NCI-H226 (cell line): ENCODE data around the gene RGS3.
"Not testable (repeated sequence)": the region's sequence is repeated elsewhere in the genome, so short reads cannot be mapped to it uniquely, and the experiment has no call there.

ENCODE experiments used
- DNase-seq: peaks from one replicate; pipeline ENCODE4 v3.0.0-alpha.2; 2015

Gene RGS3

DNA sequence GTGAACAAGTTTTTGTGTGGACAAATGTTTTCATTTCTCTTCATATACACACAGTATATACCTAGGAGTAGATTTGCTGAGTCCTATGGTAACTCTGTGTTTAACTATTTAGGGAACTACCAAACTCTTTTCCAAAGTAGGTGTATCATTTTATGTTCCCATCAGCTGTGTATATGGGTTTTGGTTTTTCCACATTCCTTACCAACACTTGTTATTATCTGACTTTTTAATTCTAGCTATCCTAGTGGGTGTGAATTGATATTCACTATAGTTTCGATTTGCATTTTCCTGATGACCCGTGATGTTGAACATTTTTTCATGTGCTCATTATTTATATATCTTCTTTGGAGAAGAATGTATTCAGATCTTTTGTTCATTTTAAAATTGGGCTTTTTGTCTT lies 3.7 kb downstream of the RGS3 start:
- DNase-seq = no peak

DNA sequence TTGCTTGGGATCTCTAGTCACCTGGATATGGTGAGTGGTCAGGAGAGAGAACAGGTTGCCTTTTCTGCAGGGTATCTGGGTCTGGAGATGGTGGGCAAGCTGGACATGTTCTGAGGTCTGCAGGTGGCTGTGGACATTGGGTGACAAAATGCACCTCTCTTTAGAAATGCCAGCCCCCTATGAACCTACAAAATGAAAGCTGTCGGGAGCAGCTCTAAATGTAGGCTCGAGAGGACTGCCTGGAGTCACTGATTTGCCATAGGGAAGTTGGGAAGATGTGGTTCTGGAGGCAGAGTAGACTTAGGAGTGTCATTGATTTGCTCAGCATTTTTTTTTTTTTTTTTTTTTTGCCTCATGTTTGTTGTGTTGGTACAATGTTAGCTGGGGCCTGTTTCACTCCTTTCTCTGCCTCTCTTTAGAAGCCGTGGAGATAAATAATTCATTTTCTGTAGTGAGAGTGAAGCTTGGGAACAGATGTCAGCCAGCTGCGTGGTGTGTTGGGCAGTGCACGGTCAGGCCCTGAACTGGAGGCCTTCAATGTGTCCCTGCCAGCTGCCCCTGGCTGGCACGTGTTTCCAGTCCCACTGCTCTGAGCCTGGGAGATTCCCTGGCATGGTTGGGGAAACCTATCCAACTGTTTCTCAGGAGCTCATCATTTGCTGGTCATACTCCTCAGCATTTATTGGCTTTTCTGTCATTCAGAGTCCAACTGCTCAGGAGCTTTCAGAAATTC lies 5.4 kb downstream of the RGS3 start:
- DNase-seq = no peak

DNA sequence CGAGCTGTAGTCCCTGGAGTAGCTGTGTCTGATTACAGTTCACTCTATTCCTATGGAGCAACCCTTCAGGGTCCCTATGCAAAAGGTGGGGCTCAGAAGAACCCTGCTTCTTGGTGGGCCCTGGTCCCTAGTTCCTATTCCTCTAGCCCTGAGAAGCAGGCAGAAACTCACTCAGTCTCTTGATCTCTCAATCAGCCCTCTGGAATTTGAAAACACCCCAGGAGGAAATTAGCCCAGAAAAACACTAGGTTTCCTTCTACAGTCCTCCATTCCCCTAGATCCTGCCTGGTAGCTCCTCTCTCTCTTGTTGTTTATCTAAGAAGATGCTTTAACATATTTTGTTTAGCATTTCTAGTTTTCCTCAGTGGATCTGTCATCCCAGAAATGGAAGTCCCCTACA lies 7.6 kb downstream of the RGS3 start:
- no peak for DNase-seq

DNA sequence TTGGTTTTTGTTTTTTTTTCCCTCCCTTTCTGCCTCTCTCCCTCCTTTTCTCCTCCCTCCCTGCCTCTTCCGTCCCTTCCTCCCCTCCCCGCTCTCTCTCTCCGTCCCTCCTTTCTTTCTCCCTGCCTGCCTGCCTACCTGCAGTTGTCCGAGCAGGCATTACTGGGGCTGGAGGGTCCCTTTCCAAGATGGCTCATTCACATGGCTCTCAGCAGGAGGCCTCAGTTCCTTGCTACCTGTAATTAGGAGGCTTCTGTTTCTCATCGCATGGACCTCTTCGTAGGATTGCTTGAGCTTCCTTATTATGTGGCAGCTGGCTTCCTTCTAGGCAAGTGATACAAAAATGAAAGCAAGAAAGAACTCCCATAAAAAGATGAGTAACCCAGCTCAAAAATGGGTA lies 8.0 kb downstream of the RGS3 start:
- DNase-seq = no peak

DNA sequence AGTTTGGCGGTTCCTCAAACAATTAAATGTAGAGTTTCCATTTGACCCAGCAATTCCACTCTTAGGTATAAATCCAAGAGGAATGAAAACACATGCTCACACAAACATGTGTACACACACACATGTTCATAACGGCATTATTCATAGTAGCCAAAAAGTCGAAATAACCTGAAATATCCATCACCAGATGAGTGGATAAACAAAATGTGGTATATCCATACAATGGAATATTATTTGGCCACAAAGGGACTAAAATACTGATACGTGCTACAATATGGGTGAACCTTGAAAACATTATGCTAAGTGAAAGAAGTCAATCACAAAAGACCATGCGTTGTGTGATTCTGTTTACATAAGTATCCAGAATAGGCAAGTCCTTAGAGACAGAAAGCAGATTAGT lies 8.7 kb downstream of the RGS3 start:
- no peak for DNase-seq

DNA sequence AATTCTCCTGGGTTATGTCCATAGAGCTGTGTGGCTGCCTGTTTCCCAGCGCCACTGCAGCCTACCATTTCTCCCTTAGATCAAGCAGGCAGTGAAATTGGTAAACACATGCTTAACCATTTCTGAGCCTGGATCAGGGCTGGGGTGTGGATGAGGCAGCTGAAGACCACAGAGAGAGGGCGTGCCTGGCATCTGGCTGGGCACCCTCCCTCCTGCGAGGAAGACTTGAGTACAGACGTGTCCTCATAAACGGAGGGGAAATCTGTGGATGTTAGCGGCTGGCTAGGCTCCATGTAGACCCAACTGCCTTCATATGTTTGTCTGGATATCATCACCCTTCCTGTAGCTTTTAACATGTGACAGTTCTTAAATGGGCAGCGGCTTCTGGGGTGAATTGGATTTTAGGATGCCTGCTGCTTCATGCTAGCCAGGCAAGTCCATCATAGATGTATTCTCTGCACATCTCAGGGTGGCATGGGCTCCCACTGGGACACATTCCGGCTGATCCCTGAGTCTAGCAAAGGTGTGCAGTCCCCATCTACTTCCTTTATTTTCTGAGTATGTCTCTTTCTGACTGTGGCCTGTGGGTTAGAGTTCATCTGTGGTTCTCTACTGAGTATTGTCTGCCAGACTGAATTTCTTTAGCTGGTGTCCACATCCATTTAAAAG lies 11.0 kb downstream of the RGS3 start:
- no peak for DNase-seq

DNA sequence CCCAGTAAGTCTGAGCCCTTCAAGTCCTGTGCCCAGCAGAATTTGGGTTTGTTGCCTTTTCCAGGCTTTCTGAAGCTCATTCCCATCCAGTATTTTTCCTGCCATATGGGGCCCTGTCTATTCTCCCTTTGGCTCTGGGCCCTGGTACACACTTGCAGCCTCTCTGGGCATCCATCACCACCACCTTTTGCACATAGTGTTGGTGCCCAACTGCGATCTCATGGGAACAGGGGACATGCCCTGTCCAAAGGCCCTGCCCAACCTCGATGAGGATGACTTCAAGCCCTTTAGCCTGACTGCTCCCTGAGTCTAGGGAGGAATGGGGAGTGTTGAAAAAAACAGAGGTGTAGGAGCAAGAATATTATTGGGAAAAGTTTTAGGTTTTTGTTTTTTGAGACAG lies 11.5 kb downstream of the RGS3 start:
- DNase-seq = no peak

DNA sequence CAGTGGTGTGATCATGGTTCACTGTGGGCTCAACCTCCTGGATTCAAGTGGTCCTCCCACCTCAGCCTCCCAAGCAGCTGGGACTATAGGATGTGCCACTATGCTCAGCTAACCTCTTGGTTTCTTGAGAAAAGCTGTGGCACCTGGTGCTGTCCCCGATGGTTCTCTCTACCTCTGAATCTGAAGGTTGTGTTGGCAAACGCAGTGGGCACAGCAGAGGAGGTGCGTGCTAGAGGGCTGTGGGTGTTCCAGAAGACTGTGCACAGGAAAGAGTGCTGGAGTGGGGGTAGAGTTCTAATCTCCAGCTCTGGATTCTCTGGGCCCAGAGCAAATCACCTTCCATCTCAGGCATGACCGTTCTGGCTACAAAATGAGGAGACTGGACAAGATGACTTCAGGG lies 12.5 kb downstream of the RGS3 start:
- DNase-seq = no peak

DNA sequence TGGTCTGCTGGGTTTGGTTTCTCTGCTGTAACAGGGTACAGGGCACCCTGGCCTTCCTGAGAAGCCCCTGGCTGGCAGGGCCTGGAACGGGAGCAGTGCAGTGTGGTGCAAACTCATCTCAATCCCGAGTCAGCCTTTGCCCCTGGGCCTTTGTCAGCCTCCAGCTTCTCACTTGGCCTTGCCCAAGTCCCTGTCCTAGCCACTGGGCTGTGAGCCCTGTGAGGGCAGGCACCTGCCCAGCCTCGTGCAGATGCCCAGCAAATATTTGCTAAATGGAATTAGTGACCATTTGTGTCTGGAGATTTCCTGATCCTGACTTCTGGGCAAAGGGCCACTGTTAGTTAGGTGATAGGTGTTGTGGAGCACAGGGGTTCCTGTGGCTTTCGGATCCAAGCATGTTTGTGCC lies 13.0 kb downstream of the RGS3 start:
- no peak for DNase-seq

DNA sequence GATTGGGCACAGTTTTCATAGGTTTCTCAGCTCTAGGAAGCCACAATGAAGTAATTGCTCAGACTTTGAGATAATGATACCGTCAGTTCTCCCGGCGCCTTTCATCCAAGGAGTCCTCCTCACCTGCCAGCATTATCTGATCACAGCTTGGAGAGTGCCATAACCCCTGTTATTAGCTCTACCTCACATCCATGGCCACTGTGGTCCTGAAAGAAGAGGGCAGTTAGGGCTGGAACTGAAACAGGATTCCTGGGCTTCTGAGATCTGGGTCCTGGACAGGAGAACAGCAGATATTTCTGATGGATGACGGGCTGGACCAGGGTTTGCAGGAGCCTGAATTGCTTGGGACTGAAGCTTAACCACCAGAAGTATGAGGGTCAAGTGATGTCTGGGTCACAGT lies 13.5 kb downstream of the RGS3 start:
- DNase-seq = no peak

DNA sequence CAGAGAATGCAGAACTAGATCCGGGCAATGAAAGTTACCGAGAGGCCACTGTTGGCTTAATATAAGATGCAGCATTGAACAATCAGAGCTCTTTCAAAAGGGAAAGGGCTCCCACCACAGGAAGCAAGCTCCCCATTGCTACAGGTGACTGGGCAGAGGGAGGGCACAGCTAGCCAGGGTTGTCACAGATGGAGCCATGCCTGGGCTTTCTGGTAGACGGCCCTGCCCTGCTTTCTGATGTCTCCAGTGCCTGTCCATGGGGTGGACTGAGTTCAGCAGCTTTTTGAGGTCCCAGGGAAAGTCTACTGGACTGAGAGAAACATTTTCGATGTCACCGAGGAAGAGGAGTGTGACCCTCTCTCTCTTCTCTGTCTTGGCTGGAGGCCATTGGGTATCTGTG lies 14.1 kb downstream of the RGS3 start:
- no peak for DNase-seq

DNA sequence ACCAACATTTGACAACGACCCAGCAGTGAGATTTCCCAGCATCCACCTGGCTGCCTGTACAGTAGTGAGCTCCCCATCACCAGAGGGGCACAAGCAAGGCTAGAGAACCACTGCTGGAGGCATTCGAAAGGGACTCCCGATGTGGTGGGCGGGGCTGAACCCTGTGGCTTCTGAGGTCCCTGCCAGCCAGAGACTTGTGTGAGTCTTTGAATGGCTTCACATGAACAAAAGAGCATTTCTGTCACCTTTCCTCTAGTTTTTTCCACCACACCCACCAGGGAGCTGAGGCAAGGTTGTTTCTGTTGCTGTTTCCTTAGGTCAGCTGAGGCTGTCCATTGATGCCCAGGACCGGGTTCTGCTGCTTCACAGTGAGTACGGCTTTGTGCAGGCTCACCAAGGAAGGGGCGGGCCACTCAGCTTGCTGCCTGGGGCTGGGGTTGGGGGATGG lies 15.7 kb downstream of the RGS3 start:
- DNase-seq = no peak

DNA sequence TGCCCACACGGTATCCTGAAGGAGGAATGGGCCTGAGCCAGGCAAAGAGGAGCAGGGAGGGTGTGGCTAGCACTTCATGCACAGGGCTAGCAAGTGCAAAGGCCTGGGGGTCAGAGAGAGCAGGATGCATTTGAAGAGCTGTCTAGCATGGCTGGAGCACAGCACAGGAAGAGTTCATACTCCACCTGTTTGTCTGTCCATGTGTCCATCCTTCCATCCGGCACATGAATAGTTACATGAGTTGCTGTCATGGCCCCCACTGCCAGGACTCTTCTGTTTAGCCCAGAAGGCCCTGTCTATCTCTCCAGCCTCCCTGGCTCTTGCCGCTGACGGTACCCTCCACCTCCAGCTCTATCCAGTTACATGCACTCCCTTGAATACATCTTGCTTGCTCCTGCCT lies 17.1 kb downstream of the RGS3 start:
- DNase-seq = no peak

DNA sequence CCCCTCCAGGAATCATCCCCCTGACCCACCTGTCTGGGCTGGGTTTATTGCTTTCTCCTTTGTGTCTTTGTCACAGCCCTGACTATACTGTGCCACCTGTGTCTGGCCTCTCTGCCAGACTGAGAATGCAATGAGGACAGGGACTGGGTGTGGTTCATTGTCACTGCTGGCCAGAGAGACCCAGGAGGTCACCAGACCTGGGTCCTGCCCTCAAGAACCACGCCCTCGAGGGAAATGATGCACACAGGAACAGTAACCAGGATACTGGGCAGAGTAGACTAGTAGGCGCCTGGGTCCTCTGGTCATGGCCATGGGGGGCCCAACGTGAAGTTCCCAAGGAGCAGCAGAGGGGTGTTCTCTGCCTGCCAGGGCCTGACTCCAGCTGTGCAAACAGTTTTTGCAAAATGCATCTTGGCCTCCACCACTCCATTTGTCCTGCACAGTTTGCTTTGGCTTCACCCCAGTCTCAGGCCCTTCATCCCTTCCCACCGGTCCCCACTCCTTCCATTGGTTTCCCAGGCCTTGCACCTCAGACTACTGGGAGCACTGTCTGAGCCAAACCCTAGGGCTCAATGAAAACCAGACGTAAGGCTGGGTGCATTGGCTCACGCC lies 17.8 kb downstream of the RGS3 start:
- DNase-seq = no peak

DNA sequence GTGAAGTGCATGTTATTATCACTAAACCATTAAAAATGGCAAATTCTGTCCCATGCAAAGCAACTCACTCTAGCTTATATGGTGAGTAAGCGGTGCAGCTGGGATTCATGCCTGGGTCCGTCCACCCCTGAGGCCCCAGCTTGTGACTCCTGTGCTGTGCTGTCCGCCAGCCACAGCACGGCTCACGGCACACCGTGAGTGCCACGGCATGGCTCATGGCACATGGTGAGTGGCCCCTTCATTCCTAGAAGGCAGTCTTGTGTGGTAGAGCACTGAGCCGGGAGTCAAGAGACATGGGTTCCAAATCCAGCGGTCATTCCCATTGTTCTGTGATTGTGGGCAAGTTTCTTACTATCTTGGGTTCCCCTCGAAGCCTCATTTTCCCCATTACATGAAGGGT lies 18.8 kb downstream of the RGS3 start:
- no peak for DNase-seq

DNA sequence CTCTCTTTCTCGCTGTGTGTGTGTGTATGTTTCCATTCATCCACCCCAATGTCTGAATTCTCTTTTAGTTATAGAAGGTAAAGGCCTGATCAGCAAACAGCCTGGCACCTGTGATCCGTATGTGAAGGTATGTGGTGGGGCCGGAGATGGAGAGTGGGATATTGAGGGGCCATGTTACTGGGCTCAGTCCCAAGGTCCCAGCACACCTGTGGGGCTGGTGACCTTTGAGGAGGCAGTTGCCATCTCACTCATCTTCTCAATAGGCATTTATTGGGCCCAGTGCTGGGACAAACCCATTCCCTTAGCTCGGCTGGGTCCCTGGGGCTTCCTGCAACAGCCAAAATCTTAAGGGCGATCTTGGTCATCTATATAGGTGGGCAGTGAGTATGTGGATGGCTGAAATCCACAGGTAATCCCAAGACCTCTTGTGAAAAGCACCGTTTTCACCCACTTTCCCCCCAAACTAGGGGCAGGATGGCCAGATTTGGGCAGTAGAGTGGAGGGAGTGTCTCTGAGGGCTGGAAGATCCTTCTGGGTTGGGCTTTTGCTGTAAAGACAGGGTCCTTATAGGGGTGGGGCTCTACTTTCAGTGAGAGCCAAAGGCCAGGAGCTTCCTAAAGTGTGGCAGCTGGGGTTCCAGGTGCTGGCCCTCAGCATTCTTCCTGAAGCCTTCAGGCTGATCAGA lies 19.6 kb downstream of the RGS3 start:
- no peak for DNase-seq

DNA sequence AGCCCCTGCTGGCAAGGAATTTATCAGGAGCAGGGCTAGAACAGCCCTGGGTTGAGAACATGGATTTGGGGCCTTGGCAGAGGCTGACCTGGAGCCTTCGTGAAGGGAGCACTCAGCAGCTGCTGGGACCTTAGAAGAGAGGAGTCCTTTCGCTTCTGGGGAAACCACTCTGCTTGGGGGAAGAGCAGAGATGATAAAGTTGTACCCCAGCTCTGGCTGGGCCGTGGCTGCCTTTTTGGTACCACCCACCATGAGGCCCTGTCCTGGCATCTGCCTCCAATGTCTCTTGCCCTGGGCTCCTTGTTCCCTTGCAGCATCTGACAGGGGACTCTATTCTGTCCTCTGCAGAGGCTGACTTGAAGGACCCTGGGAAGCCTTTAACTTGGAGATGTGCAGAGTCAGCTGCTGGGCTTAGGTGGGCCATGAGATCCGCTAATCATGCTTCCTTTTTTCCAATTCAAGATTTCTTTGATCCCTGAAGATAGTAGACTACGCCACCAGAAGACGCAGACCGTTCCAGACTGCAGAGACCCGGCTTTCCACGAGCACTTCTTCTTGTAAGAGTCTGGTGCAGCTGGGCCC lies 20.2 kb downstream of the RGS3 start:
- no peak for DNase-seq

DNA sequence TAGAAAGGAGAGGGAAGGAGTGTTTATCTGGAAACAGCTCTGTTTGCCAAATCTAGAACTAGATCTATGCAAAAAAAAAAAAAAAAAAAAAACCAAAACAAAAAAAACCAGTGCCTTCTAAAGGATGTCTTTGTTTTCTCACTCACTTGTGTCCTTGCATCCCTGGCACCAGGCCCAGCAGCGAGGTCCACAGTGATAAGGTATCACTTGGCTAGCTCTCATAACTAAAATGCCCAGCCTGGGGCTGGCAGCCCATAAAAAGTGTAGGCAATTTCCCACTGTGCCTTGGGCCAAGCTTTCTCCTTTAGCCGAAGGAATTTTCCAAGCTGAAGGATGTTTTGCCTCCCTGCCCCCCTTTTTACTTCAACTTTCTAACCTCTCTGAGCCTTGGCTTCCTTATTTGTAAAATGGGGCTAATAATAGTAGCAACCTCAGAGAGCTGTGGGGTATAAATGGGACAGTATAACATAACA lies 20.8 kb downstream of the RGS3 start:
- DNase-seq = no peak

DNA sequence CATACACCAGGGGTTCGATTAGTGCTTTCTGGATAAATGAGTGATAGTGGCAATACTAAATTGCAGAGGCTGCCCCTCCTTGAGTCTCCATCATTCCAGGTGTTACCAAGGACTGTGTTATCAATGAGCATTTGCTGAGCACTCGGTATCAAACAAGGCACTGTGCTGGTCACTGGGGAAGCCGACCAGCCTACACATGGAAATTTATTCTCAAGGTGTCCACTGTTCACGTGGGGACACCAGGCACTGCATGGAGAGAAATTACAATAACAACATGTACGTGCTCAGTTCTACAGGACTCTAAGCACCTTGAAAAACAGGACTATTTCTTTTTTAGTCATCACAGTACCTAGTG lies 22.2 kb downstream of the RGS3 start:
- DNase-seq = no peak

DNA sequence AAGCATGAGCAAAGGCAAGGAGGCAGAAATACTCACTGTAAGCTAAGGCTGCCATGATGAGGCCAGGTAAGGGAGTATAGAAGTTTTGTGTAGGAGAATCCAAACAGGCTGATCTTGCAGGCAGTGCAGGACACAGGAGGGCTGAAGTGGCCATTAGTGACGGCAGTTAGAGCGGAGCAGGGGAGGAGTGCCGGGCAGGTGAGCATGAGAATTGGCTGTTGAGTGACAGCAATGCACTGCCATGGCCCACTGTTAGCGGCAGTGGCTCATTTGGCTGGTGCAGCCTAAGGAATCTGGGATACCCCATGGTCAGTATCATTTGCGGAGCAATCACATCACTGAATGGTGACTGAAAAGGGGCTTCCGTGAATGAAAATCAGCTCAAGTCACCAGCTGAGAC lies 22.8 kb downstream of the RGS3 start:
- no peak for DNase-seq

DNA sequence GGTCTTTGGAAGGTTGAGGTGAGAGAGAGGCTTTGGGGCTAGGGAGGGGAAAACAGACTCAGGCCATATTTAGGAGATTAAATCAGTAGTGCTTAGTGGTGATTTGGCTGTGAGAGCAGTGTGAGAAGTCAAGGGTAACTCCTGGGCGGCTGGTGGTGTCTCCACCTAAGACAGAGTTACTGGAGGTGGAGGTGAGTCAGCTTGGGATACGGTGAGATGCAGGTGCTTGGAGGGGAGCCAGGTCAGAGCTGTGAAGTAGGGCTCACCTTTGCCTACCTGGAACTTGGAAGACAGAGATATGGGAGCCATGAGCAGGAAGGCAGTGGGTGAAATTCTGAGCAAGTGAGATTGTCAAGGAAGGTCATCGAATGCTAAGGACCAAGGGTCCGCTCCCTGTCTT lies 24.5 kb downstream of the RGS3 start:
- no peak for DNase-seq

DNA sequence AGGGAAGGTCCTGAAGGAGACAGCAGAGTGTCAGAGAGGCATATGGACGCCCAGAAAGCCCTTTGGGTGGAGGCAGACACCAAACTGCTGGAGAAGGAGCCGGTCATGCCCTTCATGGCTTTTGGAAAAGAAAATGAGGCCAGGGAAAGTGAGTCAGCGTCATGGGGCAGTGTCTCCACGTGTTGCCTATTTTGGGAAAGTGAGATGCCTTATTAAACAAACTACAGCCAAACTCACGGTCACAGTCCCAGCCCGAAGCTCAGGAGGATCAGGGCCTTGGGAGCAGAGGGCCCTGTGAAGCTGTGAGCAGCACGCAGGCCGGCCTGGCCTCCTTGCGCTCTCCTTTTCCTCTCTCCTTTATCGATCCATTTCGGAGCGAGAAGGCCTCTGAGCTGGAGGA lies 25.0 kb downstream of the RGS3 start:
- DNase-seq = no peak

DNA sequence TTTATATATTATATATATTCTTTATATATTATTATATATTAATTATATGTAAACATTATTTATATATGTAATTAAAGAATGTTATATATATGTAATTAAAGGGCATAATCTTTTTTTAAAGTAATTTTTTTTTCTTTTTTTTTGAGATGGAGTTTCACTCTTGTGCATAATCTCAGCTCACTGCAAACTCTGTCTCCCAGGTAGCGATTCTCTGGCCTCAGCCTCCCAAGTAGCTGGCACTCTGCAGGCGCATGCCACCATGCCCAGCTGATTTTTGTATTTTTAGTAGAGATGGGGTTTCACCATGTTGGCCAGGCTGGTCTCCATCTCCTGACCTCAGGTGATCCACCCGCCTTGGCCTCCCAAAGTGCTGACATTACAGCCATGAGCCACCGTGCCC lies 27.6 kb downstream of the RGS3 start:
- DNase-seq = not testable (repeated sequence)
